Measurements from ENCODE around the gene STEAP4.
"Not testable (repeated sequence)": the region's sequence is repeated elsewhere in the genome, so short reads cannot be mapped to it uniquely, and the experiment has no call there.

STEAP4 gene

DNA sequence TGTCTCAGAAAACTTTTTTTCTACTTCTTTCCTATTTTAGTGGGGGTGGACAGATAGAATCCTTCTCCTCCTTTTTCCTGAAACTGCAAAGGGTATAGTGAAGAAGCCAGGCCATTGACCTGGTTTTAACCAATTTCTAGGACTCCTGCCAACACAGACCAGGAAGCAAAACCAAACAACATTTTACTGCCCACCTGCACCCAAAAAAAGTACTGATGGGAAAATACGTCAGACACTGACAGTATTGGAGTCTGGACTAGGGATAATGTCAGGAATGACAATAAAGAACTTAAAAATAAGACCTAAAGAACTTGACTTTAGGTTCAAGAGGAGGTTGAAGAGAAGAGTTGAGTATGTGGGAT is 5.0 kb upstream of the STEAP4 start:
- DNase-seq = no peak

DNA sequence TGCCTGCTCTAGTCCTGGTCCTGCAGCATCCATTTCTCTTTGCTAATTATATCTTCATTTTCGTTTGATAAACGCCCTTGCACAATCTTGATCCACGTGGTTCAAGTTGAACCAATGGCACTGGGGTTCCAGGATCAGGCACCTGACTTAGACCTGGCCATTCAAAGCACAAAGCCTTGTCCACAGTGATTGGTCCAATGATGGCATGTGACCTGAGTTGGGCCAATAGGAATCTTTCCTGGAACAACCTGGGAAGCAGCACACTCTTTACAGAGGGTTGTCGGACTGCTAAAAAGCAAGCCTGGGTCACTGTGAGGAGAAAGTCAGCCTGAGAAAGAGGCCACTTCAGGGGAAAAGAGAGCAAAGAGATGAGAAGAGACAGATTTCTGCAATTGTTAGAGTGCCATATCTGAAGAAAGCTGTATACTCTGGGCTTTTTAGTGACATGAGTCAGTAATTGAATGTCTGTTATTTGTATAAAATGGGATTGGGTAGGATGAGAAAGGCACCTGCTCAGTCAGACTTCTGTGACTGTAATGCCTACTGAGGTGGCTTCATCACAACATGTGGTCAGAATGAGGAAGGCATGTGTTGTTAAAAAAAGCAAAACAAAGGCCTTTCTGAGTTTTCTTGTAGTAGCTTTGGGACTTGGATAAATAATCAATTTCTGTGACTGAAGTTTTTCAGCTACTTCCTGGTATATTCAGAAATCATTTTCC is 4.4 kb upstream of the STEAP4 start:
- DNase-seq = no peak

DNA sequence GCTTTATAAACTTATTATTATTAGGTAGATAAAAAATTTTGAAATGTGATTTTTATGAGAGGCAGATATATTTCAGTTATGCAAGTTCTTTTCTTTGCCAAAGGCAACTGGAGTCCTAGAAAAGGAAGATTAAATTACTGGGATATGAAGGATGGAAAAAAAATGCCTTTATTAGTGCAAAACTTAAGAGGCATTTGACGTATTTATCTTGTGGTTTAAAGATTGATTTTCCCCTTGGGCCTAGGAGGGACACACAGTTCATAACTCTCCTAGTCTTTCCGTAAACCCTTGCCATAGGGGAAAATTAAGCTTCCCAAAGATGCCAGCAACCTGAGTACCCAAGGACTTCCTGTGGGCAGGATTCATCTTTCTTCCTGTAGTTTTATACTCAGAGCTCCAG is 3.1 kb upstream of the STEAP4 start:
- no peak for DNase-seq

DNA sequence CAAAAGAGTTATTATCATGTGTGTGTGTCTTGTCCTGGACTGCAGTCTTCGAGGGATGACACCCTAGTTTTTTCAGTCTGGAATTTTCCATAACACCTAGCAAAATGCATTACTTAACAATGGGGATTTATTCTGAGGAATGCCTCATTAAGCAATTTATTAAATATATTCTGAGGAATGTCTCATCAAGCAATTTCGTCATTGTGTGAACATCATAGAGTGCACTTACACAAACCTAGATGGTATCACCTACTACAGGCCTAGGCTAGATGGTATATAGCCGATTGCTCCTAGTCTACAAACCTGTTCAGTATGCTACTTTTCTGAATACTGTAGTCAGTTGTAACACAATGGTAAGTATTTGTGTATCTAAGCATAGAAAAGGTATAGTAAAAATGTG is 1.1 kb upstream of the STEAP4 start:
- DNase-seq = no peak

DNA sequence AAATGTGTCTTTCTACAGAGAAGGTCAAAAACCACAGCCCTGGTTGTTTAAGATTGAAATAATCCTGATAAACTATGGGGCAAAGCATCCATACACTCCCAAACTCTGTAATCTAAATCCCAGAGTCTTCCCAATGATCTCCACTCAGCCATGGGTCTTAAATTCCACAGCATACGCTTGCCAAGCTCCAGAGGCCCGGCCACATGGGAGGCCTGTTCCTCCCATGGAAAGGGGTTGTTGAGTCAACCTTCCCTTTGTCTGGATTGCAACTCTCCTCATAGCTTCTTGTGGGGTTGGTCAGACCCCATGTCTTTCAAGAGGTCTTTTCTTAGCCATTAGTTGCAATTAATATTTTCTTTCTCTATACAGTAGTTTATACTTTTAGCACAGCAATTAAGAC is 718 bp upstream of the STEAP4 start:
- DNase-seq = no peak

DNA sequence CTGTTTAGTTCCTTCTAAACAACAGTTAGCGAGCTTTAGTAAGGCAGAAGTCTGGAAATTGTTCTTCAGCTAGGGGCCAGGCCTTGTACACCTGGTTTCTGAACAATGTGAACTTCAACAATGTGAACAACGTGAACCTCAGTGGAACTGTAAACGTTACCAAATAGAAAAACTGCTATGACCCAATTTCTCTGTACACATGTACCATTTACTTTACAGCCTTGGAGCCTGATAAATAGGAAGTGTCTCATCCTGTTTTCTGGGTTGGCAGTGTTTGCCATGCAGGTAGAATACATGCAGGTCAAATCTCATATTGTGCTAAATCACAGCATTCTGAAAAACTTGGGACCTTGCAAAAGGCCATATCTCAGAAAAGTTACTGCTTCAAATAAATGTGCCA is 1.6 kb downstream of the STEAP4 start:
- DNase-seq = no peak

DNA sequence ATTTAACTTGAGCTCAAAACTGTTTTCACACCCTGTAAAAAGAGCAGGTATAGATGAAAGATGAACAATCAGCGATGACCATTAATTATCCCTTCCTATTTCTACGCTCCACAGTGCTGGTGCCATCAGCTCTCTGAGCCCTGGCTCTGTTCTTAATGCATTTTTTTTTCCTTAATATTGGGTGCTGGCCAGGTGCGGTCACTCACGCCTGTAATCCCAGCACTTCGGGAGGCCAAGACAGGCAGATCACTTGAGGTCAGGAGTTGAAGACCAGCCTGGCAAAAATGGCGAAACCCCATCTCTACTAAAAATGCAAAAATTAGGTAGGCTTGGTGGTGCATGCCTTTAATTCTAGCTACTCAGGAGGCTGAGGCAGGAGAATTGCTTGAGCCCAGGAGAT is 4.2 kb downstream of the STEAP4 start:
- DNase-seq = no peak

DNA sequence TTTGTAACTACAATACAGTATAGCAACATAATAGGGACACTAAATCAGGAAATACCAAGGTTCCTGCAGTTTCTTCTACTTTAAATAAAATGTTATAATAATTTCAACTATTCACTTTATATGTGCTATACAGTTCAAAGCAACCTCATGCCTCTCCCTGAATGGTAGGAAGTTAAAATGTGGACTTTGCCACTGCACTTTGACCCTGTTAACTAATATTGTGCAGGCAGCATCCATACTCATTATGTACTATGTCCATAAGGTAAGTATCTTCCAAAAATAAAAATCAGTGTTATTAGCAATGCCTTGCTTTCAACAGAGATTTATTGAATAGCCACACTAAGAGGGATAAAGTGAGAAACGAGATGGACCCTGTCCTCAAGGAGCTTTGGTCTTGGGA is 4.8 kb downstream of the STEAP4 start:
- no peak for DNase-seq

DNA sequence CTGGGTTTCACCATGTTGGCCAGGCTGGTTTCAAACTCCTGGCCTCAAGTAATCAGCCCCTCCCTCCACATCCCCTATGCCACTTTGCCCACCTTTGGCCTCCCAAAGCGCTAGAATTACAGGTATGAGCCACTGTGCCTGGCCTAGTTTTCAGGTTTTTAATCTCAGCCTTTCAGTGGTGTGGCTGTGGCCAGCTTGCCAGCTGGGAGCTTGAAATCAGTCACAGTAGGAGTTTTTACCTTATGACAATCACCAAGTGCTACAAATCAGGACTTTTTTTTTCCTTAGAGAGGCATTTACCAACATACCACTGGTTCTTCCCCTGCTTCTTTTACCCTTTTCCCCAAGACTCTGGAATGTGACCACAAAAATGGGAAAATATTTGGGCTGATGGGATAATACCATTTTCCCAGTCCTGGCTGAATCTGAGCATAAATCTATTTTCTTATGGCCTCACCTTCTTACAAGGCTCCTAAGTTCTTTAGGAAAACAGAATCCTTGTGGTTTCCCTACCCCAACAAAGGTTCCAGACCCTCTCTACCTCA is 6.2 kb downstream of the STEAP4 start:
- no peak for DNase-seq

DNA sequence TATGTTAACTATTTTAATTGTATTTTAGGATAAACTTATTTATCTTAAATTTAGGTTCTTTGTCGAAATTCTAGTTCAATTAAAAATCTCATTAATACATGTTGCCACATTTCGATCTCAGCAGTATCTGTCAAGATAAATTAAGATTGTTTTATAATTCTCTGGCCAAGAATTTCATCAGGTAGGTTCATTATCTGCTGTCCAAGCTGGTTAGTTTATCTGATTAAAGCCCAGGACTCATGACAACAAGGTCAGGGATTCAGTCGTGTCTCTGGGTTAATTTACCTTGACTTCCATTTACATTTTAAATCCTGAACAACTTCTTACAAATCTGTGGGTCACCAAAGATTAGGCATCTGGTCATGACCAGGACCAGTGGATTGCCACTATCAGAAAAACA is 7.6 kb downstream of the STEAP4 start:
- no peak for DNase-seq

DNA sequence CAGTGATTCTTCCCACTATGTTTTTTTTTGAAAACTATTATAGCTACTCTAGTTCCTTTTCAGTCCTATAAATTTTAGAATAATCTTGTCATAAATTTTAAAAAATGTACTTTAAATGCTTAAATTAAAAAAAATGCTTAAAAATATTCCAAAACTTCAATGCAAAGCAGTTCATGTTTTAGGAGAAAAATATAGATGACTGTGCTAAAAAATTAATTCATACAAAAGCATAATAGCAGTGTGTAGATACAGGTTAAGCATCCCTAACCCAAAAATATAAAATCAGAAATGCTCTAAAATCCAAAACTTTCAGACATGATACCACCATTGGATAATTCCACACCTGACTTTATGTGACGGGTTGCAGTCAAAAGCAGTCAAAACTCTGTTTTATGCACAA is 12.8 kb downstream of the STEAP4 start:
- DNase-seq = no peak

DNA sequence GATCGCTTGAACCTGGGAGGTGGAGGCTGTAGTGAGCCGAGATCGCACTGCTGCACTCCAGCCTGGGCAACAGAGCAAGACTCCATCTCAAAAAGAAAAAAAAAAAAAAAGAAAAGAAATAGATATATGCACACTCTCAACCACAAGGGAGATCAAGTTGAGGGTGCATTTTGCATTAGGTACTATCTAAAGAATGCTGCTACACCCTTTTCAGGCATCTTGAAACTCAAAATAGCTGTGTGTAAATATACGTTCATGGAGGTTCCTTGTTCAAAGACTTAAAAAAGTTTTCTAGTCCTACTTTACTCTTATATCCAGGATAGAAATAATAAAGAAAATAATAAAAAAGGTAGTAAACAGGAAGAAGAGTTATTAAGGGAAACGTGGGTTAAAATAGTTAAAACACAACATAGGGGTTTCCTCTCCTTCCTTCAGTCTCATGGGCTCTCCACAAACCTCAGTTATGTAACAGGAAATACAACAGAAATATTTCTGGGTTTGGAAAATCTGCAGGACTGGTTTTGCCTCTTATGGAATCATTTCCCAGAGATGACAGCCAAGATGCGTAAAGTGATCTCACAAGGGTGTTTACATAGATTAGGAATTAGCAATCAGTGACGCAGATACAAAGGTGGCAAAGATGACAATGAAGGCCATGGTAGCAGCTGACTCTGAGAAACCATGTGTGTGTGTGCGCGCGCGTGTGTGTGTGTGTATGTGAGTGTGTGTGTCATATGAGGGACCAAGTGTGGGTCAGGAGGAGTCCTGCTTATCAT is 15.1 kb downstream of the STEAP4 start:
- no peak for DNase-seq

DNA sequence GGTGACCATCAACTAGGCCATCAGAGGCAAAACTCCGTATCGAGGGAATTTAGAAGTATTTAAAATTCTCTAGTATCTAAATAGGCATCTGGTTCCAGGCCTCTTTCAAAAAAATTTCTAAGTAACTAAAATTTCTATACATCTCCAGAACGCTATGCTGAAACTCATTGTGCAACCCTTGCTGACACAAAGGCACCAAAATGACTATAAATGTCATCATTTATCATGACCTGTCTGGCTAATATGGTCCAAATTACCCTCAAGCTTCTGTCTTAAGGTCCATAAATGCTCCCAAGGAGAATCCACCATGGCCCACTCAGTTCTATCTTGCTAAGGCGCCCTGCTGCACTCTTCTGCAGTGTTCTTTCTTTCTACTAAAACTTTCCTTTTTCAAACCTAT is 16.2 kb downstream of the STEAP4 start:
- no peak for DNase-seq

DNA sequence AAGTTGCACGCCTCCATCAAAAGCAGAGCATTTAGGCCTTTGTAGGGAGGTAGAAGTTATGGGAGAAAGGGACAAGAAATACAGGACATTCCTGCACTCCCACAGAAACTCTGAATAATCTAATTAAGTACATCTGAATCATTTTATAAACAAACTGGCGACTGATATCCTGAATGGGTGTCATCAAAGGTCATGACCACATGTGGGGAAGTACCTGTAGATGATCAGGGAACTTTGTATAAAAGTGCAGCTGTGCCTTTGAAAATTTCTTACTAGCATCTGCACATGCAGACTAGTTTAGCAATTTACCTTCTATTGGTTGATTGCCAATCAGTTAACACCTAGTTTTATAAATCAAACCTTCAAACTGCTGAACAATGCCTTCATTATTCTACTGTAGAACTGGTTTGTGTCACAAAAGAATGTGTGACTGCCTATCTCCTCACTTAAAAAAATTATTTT is 17.1 kb downstream of the STEAP4 start:
- DNase-seq = no peak

DNA sequence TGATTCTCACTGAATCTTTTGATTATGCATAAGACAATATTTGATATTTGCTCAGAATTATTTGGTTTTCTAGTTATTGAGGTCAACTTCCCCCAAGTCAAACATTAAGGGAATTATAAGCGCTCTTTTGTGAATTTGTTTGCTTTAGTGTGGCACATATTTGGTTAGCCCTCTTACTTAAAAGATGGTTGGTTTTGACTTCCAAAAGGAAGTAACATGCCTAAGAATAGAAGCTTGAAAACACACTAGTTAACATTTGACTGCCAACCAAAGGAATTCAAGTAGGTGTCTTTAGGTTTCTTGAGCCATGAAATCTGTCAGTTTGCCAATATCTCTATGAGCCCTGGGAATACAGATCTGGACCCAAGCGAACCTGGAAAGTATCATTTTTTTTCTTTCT is 24.9 kb downstream of the STEAP4 start:
- no peak for DNase-seq

DNA sequence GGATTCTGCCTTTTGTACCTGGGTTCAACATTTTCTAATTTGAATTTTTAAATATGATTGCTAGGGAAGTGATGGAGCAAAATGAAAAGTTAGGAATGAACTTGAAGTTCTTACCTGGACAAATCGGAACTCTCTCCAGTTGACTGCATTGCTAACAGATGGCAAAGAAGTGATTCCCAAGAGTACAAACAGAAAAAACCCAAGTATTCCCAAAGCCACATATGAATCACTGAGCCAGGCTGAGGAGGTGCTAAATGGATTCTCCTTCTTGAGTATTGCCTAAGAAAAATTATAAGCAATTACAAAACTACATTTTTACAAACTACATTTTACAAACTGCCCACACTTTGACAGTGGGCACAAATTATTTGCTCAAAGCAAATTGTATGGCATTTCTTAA is 25.9 kb downstream of the STEAP4 start:
- DNase-seq = no peak

DNA sequence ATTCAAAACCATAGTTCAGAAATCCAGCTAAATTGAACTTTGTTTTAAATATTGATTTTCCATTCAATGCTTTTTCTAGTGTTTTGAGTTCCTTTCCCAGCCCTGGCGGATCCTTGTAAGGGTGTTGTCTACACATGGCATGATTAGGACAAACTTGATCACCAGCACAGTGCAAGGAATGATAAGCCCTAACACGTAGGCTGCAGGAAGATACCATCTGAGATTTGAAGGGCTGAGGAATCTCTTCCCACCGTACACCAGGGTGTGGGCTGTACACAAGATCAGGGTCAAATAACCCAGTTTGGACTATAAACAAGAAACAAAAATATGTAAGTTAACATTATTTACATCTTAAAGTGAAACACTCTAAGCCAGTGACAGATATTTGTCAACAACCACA is 27.4 kb downstream of the STEAP4 start:
- no peak for DNase-seq

DNA sequence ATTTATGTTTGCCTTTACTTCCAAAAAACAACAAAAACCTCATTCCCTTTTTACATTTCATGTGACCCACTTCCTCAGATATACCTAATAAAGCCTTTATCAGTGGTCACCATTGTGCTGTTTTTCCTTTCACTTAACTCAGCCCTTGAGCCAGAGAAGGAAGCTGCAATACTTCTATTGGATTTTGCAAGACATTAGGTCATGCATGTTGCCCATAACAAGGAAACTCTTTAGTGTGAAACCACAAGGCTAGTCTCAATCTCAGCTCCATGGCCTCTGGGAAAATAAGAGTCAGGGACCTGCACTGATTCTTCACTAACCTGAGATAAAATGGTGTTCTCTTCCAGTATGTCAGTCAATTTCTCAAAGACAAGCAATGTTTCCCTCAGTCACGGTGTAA is 27.8 kb downstream of the STEAP4 start:
- DNase-seq = no peak

DNA sequence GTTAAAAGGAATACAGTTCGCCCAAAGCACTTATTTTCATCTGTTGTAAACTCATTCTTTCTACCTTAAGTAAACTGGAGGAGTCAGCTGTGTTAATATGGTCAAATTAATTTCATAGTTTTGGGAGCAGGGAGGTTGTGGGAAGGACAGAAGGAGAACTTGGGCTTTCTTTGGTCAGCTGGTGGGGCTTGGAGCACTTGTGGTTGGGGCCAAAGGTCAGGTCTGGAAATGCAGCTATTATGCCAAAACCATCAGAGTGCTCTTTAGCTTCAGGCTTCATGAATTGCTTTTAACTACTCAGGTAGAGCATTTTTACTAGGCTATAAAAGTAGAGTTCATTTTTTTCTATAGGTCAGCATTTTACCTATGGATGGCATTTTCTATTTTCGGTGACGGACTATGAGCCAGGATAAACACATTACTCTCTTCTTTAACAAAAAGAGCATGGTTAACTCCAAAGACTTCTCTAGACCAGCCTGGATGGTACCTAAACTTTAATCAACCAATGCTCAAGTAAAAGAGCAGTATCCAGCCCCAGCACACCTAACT is 30.0 kb downstream of the STEAP4 start:
- DNase-seq = no peak

DNA sequence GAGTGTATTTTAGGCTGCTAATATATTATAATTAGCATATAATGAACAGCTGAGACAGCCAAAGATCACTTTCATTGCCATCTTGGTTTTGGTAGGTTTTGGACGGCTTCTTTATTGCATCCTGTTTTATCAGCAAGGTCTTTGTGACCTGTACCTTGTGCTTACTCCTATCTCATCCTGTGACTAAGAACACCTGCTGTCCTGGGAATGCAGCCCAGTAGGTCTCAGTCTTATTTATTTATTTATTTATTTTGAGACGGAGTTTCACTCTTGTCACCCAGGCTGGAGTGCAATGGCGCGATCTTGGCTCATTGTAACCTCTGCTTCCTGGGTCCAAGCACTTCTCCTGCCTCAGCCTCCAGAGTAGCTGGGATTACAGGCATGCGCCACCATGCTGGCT is 31.8 kb downstream of the STEAP4 start:
- not testable (repeated sequence) for DNase-seq

DNA sequence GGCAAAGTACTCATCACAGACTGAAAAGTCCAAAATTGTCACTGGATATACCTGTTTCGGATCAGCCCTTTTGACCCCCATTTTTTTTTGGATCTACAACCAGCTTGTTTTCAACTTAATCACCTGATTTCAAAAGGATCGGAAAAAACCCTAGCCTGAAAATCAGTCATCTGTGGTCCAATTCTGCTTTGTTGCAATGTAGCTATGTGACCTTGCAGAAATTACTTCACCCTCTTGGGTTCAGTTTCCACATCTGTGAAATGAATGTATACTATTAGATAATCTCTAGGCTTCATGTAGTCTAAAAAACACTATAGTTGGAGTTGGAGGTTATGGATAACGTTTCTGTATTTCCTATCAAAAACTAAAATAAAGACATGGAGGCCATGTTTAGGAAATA is 37.1 kb downstream of the STEAP4 start:
- DNase-seq = no peak

DNA sequence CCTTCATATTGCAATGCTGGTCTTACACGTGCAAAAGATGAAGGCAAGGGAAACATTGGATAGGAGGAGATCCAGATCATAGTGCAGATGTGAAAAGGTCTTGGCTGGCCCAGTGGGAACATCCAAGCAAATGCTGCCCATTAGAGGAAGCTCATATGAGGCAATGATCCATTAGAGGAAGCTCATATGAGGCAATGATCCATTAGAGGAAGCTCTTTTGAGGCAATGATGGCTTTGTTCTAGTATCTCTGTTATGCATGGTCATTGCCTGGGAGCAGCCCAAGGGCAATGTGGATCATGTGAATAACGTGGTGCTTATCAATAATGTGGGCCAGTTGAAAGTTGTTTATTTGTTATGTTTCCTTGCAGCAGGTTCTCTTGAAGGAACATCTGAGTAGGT is 37.8 kb downstream of the STEAP4 start:
- DNase-seq = no peak

DNA sequence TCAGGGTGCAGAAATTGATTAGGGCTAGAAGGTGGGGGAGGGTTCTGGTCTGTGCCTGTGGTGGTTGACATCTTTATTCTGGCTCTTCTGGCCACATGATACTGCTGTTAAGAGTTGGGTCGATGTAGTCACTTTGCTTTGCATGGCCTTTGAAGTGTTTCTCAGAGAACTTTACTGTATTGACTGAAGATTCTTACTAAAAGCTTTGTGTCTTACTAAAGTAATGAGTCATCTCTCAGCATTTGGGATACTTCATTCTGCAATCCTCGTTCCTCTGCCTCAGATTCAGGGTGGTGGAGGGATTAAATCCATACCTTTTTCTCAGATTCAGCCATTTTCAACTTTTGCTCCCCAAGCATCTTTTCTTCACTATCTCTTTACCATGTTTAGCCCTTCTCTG is 38.6 kb downstream of the STEAP4 start:
- DNase-seq = no peak

DNA sequence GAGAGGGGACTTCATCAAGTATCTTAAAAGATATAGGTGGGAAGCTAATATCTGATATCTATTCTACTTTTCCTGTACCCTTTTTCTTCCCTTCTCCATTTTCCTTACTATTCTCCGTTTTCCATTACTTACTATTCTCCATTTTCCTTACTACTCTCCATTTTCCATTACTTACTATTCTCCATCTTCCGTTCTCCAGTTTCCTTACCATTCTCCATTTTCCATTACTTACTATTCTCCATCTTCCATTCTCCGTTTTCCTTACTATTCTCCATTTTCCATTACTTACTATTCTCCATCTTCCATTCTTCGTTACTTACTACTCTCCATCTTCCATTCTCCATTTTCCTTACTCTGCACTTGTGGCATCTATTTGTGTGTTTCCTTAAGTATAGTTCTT is 39.3 kb downstream of the STEAP4 start:
- DNase-seq = no peak
